ENCODE data around the gene ARFRP1. TPM values are rescaled to one million over a fixed set of nuclear protein-coding genes. Genes with fewer than 3 reads are reported as not detected.

ARFRP1 gene
- total and polyA plus RNA-seq, 2 of the 4 experiments (the other 2 are of a cell fraction): 25.3 to 36.6 TPM

- Histone ChIP-seq H3K14ac (replicated peaks; ENCODE audit: low read depth, low read length) (no peak overlapping the region), H4K8ac (ENCODE audit: low read depth in 2 of 2, low read length in 2 of 2) (no peak overlapping the region), H3K56ac (ENCODE audit: extremely low read depth, insufficient read depth, low read length) (no peak overlapping the region), H3K9me1 (ENCODE audit: insufficient read depth, low read length) (no peaks in the 10 kb centered on the region), H2AFZ (replicated peaks; ENCODE audit: low read length, poor library complexity) (no peak overlapping the region), H2AK9ac (replicated peaks; ENCODE audit: low read depth, low read length, poor library complexity) (peak overlapping the region; percentile 55), H2BK120ac (ENCODE audit: low read depth, low read length) (no peak overlapping the region), H3K4ac (ENCODE audit: low read depth, low read length) (no peak overlapping the region), H3K4me3 (ENCODE audit: insufficient read depth, low read depth, low read length) (no peak overlapping the region), H3K9me3 (ENCODE audit: control insufficient read depth, insufficient read depth, low read length) (no peaks in the 10 kb centered on the region), H3K9ac (ENCODE audit: low read depth, low read length) (no peak overlapping the region), H3K27ac (ENCODE audit: insufficient read depth, low read length) (no peak overlapping the region), H2BK20ac (ENCODE audit: low read depth, low read length) (no peak overlapping the region), H3K4me1 (ENCODE audit: control insufficient read depth, insufficient read depth, low read length) (peaks cover 10% of the 10 kb centered on the region), H4K20me1 (ENCODE audit: insufficient read depth, low read length) (no peaks in the 10 kb centered on the region; the same call in 1 of the 2 replicates), H3K18ac (ENCODE audit: low read depth, low read length) (no peak overlapping the region), H3K4me2 (ENCODE audit: low read depth, low read length) (peak overlapping the region; percentile 96; the same call in 1 of the 2 replicates), H4K91ac (ENCODE audit: insufficient read depth, low read depth, low read length) (no peak overlapping the region), H2BK15ac (ENCODE audit: low read depth, low read length) (no peak overlapping the region), H3K27me3 (ENCODE audit: control insufficient read depth, insufficient read depth, low read length) (no peaks in the 10 kb centered on the region), H4K5ac (ENCODE audit: low read depth, low read length) (no peak overlapping the region), H3K23ac (ENCODE audit: low read depth, low read length) (no peak overlapping the region), H2AK5ac (ENCODE audit: low read depth, low read length) (no peak overlapping the region), H3K36me3 (ENCODE audit: control insufficient read depth, insufficient read depth, low read length) (peaks cover 41% of the 10 kb centered on the region), H2BK5ac (ENCODE audit: low read depth, low read length, poor library complexity, severe bottlenecking) (no peak overlapping the region), H3K79me1 (ENCODE audit: low read depth in 1 of 2, low read length in 2 of 2) (peaks cover 17 to 63% of the 10 kb centered on the region in 2 experiments)
- POLR2A ChIA-PET (ENCODE audit: unreplicated experiment): no interaction called here
- BruUV-seq (replicated peaks): no TSS peak
- in situ Hi-C loops (cut with MboI; ENCODE audit: low sequenced_read_pairs) (loop anchor here (10.0 kb wide), 1 partner anchor 156 kb away; the partner anchor contains the start of genes ABHD16B and TPD52L2), intact Hi-C loops (cut with micrococcal nuclease) (no loop called here), dilution Hi-C loops (cut with HindIII; ENCODE audit: low sequenced_read_pairs, unreplicated experiment) (no loop called here)
- no peak for TF ChIP-seq FOS (IDR thresholded peaks at IDR 0.05; ENCODE audit: low read depth, low read length)
- TF ChIP-seq USF2 (IDR thresholded peaks at IDR 0.05; ENCODE audit: low read depth, low read length): no peak
- TF ChIP-seq POLR2A (IDR thresholded peaks at IDR 0.05; ENCODE audit: low read depth, low read length): no peak
- no peak for TF ChIP-seq RFX5 (IDR thresholded peaks at IDR 0.05; ENCODE audit: low read depth, low read length)
- TF ChIP-seq CEBPB (IDR thresholded peaks at IDR 0.05; ENCODE audit: low read depth, low read length): no peak
- no peak for TF ChIP-seq CTCF (conservative IDR thresholded peaks at IDR 0.05; ENCODE audit: low read depth, low read length)
- no peak for TF ChIP-seq SMC3 (IDR thresholded peaks at IDR 0.05; ENCODE audit: low read depth, low read length)
- TF ChIP-seq MAZ (IDR thresholded peaks at IDR 0.05; ENCODE audit: borderline replicate concordance, low read depth, low read length): no peak
- no peak for TF ChIP-seq MXI1 (IDR thresholded peaks at IDR 0.05; ENCODE audit: borderline replicate concordance, low read depth, low read length)
- TF ChIP-seq RAD21 (IDR thresholded peaks at IDR 0.05; ENCODE audit: low read length): no peak
- ATAC-seq (ENCODE audit: low read depth): no peak
- 97% methylated on average over 8 of the region's 17 CpGs; no CpG with 5 or more reads in 1 of the 2 experiments for WGBS, 2 experiments (ENCODE audit: extremely low coverage in 2 of 2, insufficient read length in 1 of 2)
- DNase-seq: no peak
- CTCF ChIA-PET: no interaction called here
These were observed 1.4 kb upstream of the ARFRP1 start for GRCh38 chr20:63709149-63709527.
